GM12872 (cell line): ENCODE data around the gene CAMK2N2.
A peak's percentile ranks its signal among the peaks of the same experiment; 100 is the strongest.

Experiments
- CTCF ChIP-seq: IDR thresholded peaks from 3 replicates; pipeline ENCODE4 v1.5.1; 2011; ENCODE audit warnings: low read depth, mild to moderate bottlenecking, low read length, moderate library complexity; ENCODE audit not compliant: insufficient read depth

Gene CAMK2N2

DNA sequence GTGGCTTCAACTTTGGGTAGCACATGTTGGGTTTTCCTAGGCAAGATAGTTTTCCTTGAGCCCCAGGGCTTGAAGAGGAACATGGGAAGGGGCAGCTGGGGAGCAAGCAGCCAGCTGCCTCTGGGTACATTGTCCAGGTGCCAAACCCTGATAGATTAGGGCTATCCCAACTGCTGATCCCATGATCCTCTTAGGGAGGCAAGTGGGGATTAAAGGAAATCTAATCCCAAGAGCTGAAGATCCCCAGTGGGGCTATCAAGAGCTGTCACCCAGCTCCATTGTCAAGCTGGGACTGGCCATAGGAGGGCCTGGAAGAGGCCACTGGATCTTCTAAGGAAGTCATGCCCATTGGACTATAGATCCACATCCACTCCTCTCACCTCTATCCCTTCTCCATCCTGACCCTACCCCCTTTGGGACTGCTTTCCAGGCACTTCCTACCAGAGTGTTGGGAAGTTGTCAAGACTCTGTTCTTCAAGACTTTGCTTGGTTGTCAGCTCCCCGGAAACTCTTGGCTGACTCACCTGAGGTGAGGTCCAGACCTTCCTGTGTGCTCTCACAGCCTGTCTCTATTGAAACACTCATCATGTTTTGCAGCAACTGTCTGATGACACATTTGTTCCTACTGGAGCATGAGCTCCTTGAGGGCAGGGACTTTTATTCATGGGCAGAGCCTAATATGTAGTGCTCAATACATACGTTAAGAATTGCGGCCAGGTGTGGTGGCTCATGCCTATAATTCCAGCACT is 5.9 kb downstream of the CAMK2N2 start:
- no peak for TF ChIP-seq CTCF

GRCh38 chr3:184250167-184250828 is 11.1 kb downstream of the CAMK2N2 start:
- TF ChIP-seq CTCF, result peak; percentile 97

DNA sequence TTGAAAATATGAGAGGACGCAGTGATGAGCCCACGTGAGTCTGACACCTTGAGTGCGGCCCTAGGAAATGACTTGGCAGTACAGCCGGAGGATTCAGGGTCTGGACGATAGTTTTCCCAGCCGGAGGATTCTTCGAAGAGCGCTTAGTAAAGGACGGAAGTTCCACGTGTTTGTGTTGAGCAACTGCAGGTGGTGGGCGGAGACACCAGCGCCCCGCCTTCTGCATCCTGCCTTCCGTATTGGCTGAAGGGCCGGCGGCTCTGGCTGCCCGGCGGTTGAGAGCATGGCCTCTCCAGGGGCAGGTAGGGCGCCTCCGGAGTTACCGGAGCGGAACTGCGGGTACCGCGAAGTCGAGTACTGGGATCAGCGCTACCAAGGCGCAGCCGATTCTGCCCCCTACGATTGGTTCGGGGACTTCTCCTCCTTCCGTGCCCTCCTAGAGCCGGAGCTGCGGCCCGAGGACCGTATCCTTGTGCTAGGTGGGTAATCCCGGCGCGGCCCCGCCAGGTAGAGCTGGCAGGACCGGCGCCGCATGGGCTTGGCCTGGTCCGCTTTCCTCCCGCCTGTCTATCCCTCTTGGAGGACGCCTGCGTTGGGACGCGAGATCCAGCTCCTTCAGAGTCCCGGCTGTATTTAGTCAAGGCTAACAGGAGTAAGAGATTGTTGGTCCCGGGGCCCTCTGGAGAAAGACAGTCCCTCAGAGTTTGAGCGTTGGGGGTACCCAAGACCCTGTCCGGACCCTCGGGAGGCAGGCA is 11.8 kb downstream of the CAMK2N2 start, which contains the start of gene EEF1AKMT4:
Gene EEF1AKMT4 (plus strand): TSS at position 261 of the 755 bp plus-strand sequence. CDS start 23 bp downstream, at position 284.
- TF ChIP-seq CTCF, result peak; percentile 52; the same call in 2 of the 3 replicates

- TF ChIP-seq CTCF, result no peak
Observed at GRCh38 chr3:184248454-184249411, 12.6 kb downstream of the CAMK2N2 start, which contains the start of gene ALG3. Gene ALG3 (minus strand): TSS chr3:184248962. CDS start chr3:184248940, 22 bp downstream.

- TF ChIP-seq CTCF, result no peak
Observed at GRCh38 chr3:184242297-184242685, 19.1 kb downstream of the CAMK2N2 start.

DNA sequence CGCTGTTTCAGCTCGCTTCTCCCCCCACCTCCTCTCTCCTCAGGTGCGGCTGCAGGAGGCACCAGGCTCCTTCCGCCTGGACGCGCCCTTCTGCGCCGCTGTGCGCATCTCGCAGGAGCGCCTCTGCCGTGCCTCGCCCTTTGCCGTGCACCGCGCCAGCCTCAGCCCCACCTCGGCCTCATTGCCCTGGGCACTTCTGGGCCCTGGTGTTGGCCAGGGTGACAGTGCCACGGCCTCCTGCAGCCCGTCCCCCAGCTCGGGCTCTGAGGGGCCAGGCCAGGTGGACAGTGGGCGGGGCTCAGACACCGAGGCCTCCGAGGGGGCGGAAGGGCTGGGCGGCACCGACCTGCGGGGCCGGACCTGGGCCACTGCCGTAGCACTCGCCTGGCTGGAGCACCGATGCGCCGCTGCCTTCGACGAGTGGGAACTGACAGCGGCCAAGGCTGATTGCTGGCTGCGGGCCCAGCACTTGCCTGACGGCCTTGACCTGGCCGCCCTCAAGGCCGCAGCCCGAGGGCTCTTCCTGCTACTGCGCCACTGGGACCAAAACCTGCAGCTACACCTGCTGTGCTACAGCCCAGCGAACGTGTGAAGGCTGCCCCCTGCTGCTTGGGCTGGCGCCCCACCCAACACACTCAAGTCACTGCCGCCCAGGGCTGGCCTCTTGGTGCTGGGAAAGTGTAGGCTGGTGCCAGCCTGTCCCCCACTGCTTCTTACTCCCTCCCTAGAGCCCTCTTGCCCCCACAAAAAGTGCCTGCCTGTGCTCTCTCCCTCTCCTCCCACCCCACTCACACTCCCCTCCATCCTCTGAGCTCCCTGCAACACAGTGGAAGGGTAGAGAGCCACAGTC is 19.7 kb downstream of the CAMK2N2 start:
- TF ChIP-seq CTCF, result peak; percentile 50
